ENCODE measurements around the gene PYGM. TPM values are rescaled to one million over a fixed set of nuclear protein-coding genes. Genes with fewer than 3 reads are reported as not detected.

Gene PYGM
- total RNA-seq, 1 experiment from 2014 or later: 1.7 TPM

- Histone ChIP-seq H3K9me3 (ENCODE audit: control insufficient read depth in 1 of 2, insufficient read depth in 1 of 2, low read depth in 1 of 2, low read length in 2 of 2) (no peaks in the 10 kb centered on the region), H3K4me3 (replicated peaks in 1 of 2; ENCODE audit: low read depth in 1 of 2, low read length in 2 of 2) (no peak overlapping the region), H4K20me1 (ENCODE audit: insufficient read depth) (no peaks in the 10 kb centered on the region), H3K27ac (ENCODE audit: low read depth, low read length) (no peak overlapping the region), H3K36me3 (ENCODE audit: control insufficient read depth in 1 of 2, insufficient read depth in 2 of 2, low read length in 2 of 2) (no peaks in the 10 kb centered on the region), H3K4me1 (ENCODE audit: control insufficient read depth in 1 of 2, insufficient read depth in 2 of 2, low read length in 2 of 2) (no peaks in the 10 kb centered on the region), H3K27me3 (ENCODE audit: insufficient read depth, low read length) (no peaks in the 10 kb centered on the region), H3K9me2 (ENCODE audit: insufficient read depth) (no peaks in the 10 kb centered on the region), H3K9ac (ENCODE audit: low read length) (no peak overlapping the region), H2AFZ (ENCODE audit: low read depth, low read length, poor library complexity, severe bottlenecking) (no peak overlapping the region), H3K4me2 (ENCODE audit: low read length) (no peak overlapping the region), H3K79me2 (ENCODE audit: insufficient read depth, low read length) (no peaks in the 10 kb centered on the region)
- RAD21 ChIA-PET (ENCODE audit: low non-redundant PET in 1 of 2, low total read pairs in 2 of 2, uncharacterized antibody in 2 of 2, unreplicated experiment in 2 of 2): no interaction called here
- no TSS peak for BruUV-seq (replicated peaks)
- ATAC-seq (0 out of 2 replicates have a peak, but pooled peaks have one; percentile 18), DNase-seq (ENCODE audit: low read depth, low spot score) (no peak)
- TF ChIP-seq, protein P1, sequence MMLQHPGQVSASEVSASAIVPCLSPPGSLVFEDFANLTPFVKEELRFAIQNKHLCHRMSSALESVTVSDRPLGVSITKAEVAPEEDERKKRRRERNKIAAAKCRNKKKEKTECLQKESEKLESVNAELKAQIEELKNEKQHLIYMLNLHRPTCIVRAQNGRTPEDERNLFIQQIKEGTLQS (IDR thresholded peaks at IDR 0.05): no peak
- 0 out of 6 replicates have a peak, but pooled peaks of 2 of the 3 experiments have one; percentile 5 to 10 for TF ChIP-seq CTCF (IDR thresholded peaks at IDR 0.05 in 2 of 3, conservative IDR thresholded peaks at IDR 0.05 in 1 of 3; ENCODE audit: borderline replicate concordance in 1 of 3, insufficient read depth in 1 of 3, low read depth in 2 of 3, low read length in 2 of 3)
- CTCF ChIA-PET: no interaction called here
- intact Hi-C loops (cut with micrococcal nuclease): no loop called here
- POLR2A ChIA-PET: no interaction called here
Measured at GRCh38 chr11:64750361-64751054, 9.3 kb downstream of the PYGM start.

- DNase-seq (ENCODE audit: low read depth, low spot score) (no peak), ATAC-seq (no peak)
- Histone ChIP-seq H3K9me3 (ENCODE audit: control insufficient read depth in 1 of 2, insufficient read depth in 1 of 2, low read depth in 1 of 2, low read length in 2 of 2) (no peaks in the 10 kb centered on the region), H3K79me2 (ENCODE audit: insufficient read depth, low read length) (no peaks in the 10 kb centered on the region), H3K9ac (ENCODE audit: low read length) (no peak overlapping the region), H4K20me1 (ENCODE audit: insufficient read depth) (no peaks in the 10 kb centered on the region), H3K9me2 (ENCODE audit: insufficient read depth) (no peaks in the 10 kb centered on the region), H3K27me3 (ENCODE audit: insufficient read depth, low read length) (no peaks in the 10 kb centered on the region), H3K4me2 (ENCODE audit: low read length) (no peak overlapping the region), H3K4me1 (ENCODE audit: control insufficient read depth in 1 of 2, insufficient read depth in 2 of 2, low read length in 2 of 2) (peaks cover 6 to 12% of the 10 kb centered on the region in 2 experiments; a peak in 3 of 4 replicates), H2AFZ (ENCODE audit: low read depth, low read length, poor library complexity, severe bottlenecking) (no peak overlapping the region), H3K27ac (ENCODE audit: low read depth, low read length) (no peak overlapping the region), H3K36me3 (ENCODE audit: control insufficient read depth in 1 of 2, insufficient read depth in 2 of 2, low read length in 2 of 2) (no peaks in the 10 kb centered on the region), H3K4me3 (replicated peaks in 1 of 2; ENCODE audit: low read depth in 1 of 2, low read length in 2 of 2) (no peak overlapping the region)
- intact Hi-C loops (cut with micrococcal nuclease): no loop called here
- CTCF ChIA-PET: no interaction called here
- no TSS peak for BruUV-seq (replicated peaks)
- RAD21 ChIA-PET (ENCODE audit: low non-redundant PET in 1 of 2, low total read pairs in 2 of 2, uncharacterized antibody in 2 of 2, unreplicated experiment in 2 of 2): no interaction called here
- POLR2A ChIA-PET: interaction anchor here (1.0 kb wide), 1 partner anchor 31 kb away, joined by 3 read pairs; the partner anchor contains the start of gene SF1
- TF ChIP-seq EGR1 (IDR thresholded peaks at IDR 0.05; ENCODE audit: low read depth) (no peak), SIN3A (IDR thresholded peaks at IDR 0.05; ENCODE audit: low read depth) (no peak), REST (IDR thresholded peaks at IDR 0.05; ENCODE audit: low read depth) (no peak), ELF1 (IDR thresholded peaks at IDR 0.05; ENCODE audit: borderline replicate concordance, low read depth) (no peak), ZNF274 (IDR thresholded peaks at IDR 0.05; ENCODE audit: low read depth, low read length) (no peak), CBX3 (IDR thresholded peaks at IDR 0.05; ENCODE audit: low read depth) (no peak), ZFX (IDR thresholded peaks at IDR 0.05) (no peak), RAD21 (IDR thresholded peaks at IDR 0.05; ENCODE audit: low read depth) (no peak), POLR2AphosphoS5 (IDR thresholded peaks at IDR 0.05; ENCODE audit: low read depth, low read length) (no peak)
- TF ChIP-seq, protein P2, sequence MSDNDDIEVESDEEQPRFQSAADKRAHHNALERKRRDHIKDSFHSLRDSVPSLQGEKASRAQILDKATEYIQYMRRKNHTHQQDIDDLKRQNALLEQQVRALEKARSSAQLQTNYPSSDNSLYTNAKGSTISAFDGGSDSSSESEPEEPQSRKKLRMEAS (IDR thresholded peaks at IDR 0.05): no peak
Measured at GRCh38 chr11:64747961-64748665, 11.7 kb downstream of the PYGM start.

All from HCT116 (cell line).